Keratinocyte (primary cell): ENCODE results near the gene HOXB6.

Experiments used
- CTCF ChIP-seq, 3 experiments: IDR thresholded peaks in 1 of 3; conservative IDR thresholded peaks in 1 of 3; optimal IDR thresholded peaks in 1 of 3; 2 replicates in 2 of 3; 3 replicates in 1 of 3; pipeline versions ENCODE3 to v1.5.1; 2011; ENCODE audit warnings: low read length in 3 of 3, mild to moderate bottlenecking in 3 of 3, moderate library complexity in 2 of 3, control low read depth in 1 of 3, inconsistent platforms in 1 of 3; ENCODE audit not compliant: insufficient read depth in 2 of 3; ENCODE audit errors: extremely low read depth in 1 of 3
- EZH2 ChIP-seq: IDR thresholded peaks from one replicate; pipeline ENCODE4 v1.6.1; 2012; ENCODE audit warnings: inconsistent platforms, mild to moderate bottlenecking, low read length, moderate library complexity

GRCh38 chr17:48600244-48601098, 4.3 kb downstream of the HOXB6 start:
- no peak for TF ChIP-seq CTCF (optimal IDR thresholded peaks at IDR 0.05 in 1 of 3, IDR thresholded peaks at IDR 0.05 in 1 of 3, conservative IDR thresholded peaks at IDR 0.05 in 1 of 3; ENCODE audit: extremely low read depth in 1 of 3, insufficient read depth in 2 of 3, low read length in 3 of 3)
- no peak for TF ChIP-seq EZH2
